Hepatocyte (in vitro differentiated cells): ENCODE results near the gene CORO1C.

Source experiments
- CTCF ChIP-seq: fragments of 200-600 bp; sonication (generic); IDR thresholded peaks from 2 replicates; pipeline ENCODE4 v1.5.1; 2016; ENCODE audit warnings: antibody characterized with exemption, mild to moderate bottlenecking; ENCODE audit not compliant: poor library complexity
- EZH2 ChIP-seq: fragments of 200-600 bp; sonication (generic); IDR thresholded peaks from 2 replicates; pipeline ENCODE4 v1.6.1; 2016; ENCODE audit warnings: antibody characterized with exemption, mild to moderate bottlenecking, borderline replicate concordance

GRCh38 chr12:108761226-108761625 lies 29.9 kb upstream of the CORO1C start:
- TF ChIP-seq EZH2: no peak
- no peak for TF ChIP-seq CTCF
